Midbrain (tissue), 1 donor: ENCODE measurements around the gene MAPK8.

ENCODE experiments used
- DNase-seq: peaks from one replicate; lab custom pipeline; 2025; lab: John Stamatoyannopoulos, UW

The MAPK8 gene

DNA sequence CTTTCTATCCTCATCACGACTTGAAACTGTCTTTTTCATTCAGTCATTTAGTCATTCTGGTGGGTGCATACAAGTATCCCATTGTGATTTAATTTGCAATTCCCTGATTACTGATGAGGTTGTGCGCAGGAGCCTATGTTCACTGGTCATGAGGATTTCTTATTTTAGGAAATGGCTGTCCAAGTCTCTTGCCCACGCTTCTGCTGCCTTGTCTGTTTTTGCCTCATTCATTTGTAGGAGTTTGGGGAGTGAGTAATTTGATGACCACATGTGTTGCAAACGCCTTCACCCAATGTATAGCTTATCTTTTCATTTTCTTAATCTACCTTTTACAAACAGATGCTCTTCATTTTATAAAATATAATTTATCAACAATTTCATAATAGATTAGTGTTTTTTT is 171.1 kb downstream of the MAPK8 start:
- no peak for DNase-seq

DNA sequence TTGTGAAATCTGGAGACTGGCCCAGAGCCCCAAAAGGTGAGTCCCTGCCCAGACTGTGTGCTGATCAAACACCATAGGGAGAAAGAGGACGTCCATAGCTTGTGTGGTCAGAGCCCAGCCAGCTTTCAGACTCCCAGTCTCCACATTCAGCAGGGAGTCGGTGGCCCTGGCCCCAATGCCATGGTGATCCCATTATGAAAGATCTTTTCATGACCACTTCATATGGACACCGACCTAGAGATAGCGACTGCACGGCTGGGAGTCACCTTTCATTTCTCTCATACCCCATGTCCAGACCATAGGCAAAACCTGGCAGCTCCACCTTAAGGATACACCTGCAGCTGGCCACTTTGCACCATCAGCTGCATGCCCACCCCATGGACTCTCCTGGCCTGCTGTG is 172.0 kb downstream of the MAPK8 start:
- no peak for DNase-seq

DNA sequence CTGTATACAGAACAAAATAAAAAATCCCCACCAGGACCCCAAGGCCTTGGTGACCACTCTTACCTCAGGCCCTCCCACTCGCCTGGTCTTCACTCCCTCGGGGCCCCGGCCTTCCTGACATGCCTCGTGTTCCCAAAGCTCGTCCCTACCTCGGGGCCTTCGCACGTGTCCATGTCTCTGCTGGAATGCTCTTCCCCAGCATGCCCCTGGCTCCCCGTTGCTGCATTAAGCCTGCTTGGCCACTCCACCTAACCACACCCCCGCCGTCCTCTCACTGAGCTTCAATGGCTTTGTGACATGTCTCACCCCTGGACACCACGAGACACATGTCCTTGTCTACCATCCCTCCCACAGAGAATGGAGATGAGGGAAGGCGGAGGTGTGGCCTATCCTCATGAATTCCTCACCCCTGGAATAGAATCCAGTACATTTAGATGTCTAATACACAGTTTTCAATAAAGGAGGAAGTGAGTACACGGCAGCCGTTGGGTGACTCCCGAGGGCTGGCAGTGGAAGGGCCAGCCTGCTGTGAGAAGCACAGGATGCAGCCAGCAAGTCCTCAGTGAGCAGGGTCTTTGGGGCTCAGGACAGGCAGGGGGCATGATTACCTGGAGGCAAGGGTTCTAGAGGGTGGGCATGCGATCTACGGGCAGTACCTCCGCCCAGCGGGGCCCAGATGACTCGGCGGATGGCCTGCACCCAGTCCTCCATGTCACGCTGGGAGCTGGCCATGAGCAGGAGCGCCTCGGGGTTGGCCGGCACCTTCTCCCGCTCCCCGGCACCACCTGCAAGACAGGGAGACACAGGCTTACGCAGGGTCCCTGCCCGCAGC is 172.7 kb downstream of the MAPK8 start:
- DNase-seq: no peak

DNA sequence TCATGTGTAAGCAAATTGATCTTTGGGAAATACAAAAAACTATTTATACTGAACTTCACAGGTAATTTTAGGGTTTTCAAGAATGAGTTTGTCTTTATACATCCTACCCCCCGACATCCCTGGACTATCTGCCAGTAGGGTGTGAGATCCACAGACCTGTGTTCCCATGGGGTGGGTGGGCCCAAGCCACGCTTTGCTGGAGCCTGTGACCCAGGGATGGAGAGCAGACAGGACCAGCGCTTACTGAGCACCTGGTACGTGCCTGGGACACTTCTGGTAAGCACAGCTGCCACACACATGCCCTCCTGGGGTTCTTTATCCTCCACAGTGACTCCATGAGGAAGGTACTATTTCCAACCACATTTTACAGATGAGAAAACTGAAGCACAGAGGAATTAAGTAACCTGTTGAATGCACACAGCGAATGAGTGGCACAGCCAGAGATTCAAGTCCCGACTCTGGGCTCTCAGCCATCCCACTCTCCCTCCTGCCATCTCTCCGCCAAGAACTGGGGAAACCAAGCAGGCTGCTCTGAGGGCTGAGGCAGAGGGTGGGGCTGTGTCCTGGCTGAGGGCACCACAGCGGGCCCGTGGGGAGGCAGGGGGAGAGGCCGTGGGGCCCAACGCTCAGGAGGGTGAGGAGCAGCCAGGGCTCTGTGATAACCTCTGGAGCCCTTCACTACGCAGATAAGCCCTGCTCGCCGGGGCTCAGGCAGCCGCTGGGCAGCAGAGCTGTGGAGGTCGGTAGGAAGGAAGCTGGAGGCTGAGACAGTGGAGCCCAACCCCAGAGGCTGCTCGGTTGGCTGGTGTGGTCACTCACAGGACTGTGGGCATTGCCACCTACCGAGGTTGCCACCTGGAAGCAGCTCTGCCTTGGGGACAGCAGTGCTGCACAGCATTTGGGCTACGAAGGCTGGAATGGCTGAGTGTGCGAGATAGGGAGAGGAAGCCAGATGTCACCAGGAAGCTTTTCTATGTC is 174.2 kb downstream of the MAPK8 start:
- no peak for DNase-seq

DNA sequence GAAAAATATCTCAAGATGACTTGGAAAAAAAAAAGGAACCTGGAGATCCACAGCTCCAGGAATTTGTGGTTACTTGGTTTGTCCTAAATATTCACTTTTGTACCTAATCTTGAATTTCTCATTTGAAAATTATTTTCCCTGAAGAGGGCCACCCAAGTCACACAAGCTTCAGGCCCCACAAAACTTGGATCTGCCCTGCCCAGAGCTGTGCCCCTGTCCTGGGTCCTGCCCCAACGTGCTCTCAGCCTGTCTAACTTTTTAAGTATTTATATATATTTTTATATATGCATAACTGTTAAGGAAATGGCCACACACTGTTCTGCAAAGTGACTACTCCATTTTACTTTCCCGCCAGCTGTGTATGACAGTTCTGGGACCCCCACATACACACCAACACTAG is 174.9 kb downstream of the MAPK8 start:
- no peak for DNase-seq

DNA sequence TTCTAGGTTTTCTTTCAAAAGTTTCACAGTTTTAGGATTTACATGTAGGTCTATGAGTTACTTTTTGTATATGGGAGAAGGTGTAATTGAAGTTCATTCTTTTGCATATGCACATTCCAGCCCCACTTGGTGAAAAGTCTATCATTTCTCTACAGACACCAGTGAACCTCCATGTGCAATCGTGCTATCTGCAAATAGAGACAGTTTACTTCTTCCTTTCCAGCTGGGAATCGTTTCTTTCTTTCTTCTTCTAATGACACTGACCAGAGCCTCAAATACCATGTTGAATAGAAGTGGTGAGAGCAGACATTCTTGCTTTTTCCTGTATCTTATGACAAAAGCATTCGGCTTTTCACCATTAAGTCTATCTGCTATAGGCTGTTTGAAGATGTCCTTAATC is 175.7 kb downstream of the MAPK8 start:
- DNase-seq: no peak

DNA sequence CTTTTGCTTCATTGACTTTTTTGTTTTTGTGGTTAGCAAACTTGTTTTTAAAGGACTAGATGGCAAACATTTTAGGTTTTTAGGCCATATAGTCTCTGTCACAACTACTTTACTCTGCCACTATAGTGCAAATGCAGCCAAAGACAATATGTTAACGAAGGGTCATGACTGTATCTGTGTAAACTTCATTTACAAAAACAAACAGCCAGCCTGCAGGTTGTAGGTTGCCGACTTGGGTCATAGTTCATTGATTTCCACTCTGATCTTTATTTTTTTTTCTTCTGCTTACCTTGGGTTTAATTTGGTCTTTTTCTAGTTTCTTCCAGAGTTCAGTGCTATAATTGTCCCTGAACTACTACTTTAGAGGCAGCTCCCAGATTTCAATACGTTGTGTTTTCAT is 178.4 kb downstream of the MAPK8 start:
- no peak for DNase-seq

DNA sequence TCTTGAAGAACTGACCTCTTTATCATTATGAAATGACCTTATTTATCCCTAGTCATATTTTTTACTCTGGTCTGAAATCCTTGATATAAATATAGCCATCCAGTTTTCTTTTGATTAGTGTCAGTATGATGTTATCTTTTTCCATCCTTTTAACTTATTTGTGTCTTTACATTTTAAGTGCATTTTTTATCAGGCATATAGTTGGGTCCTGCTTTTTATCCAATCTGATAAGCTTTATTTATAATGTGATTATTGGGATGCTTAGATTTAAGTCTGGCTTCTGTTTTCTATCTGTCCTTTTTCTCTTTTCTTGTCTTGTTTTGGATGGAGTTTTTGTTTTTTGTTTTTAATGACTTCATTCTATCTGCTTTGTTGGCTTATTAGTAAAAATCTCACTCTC is 179.2 kb downstream of the MAPK8 start:
- no peak for DNase-seq

DNA sequence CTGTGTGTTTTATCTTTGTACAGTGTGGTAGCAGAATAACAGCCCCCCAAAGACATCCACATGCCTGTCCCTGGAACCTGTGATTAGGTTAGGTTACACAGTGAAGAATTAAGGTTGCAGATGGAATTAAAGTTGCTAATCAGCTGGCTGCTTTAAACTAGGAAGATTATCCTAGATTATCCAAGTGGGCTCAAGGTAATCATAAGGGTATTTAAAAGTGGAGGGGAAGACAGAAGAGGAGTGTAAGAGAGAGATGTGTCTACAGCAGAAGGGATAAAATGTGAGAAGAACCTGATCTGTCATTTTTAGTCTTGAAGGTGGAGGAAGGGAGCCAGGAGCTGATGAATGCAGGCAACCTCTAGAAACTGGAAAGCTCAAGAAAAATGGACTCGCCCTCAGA is 180.8 kb downstream of the MAPK8 start:
- DNase-seq: no peak
